Activated B cell treated with CpG ODN at 0.5 μM for 24 hours (primary cell): ENCODE data around the gene LRIG1. TPM values are rescaled to one million over a fixed set of nuclear protein-coding genes. Genes with fewer than 3 reads are reported as not detected.

Experiments
- ATAC-seq: fragments of 200-7000 bp; cut with Tn5 transposase; one replicate; pipeline ENCODE4 v1.10.0; 2021; ENCODE audit warnings: low read depth, mild to moderate bottlenecking, moderate library complexity
- CTCF ChIA-PET: fragments of 350-600 bp; sonication (Branson Sonifier 250); formaldehyde crosslinking; loops from one replicate; lab custom pipeline; 2021; ENCODE audit warnings: antibody characterized with exemption; lab: Charles Lee
- POLR2A ChIA-PET: fragments of 350-600 bp; sonication (Branson Sonifier 250); formaldehyde crosslinking; loops from one replicate; lab custom pipeline; 2021; ENCODE audit warnings: antibody characterized with exemption; lab: Charles Lee
- DNase-seq: peaks from one replicate; pipeline ENCODE4 v3.0.0; 2022
- H3K27ac Mint-ChIP-seq: one replicate; pipeline ENCODE4 v1.8.0; 2020; ENCODE audit warnings: mixed read lengths
- H3K27me3 Mint-ChIP-seq: one replicate; pipeline ENCODE4 v1.8.0; 2021; ENCODE audit warnings: mixed read lengths
- H3K36me3 Mint-ChIP-seq: one replicate; pipeline ENCODE4 v1.8.0; 2021; ENCODE audit warnings: low read depth, mixed read lengths
- H3K4me1 Mint-ChIP-seq: one replicate; pipeline ENCODE4 v1.8.0; 2021; ENCODE audit warnings: mixed read lengths
- H3K4me3 Mint-ChIP-seq: one replicate; pipeline ENCODE4 v1.8.0; 2020; ENCODE audit warnings: mild to moderate bottlenecking, mixed read lengths
- H3K9me3 Mint-ChIP-seq: one replicate; pipeline ENCODE4 v1.8.0; 2020; ENCODE audit warnings: mixed read lengths
- CTCF ChIP-seq: fragments of 200-600 bp; IDR thresholded peaks from one replicate; pipeline ENCODE4 v1.8.0; 2022; ENCODE audit warnings: antibody characterized with exemption, mild to moderate bottlenecking
- intact Hi-C: fragments of 100-400 bp; cut with micrococcal nuclease; formaldehyde crosslinking; loops from one replicate; pipeline ENCODE4 v1.15.1; 2024
- total RNA-seq: library from RNA; stranded (reverse); gene quantifications from 2 replicates; pipeline ENCODE4 v1.2.3, GENCODE V29; 2022

Gene LRIG1
- total RNA-seq, 1 donor from 2014 or later, result 9.7 TPM

GRCh38 chr3:66456711-66457173 lies 44.1 kb downstream of the LRIG1 start:
- Mint-ChIP-seq H3K9me3 (no peaks in the 10 kb centered on the region), H3K27me3 (no peaks in the 10 kb centered on the region), H3K4me3 (no peak overlapping the region), H3K36me3 (no peaks in the 10 kb centered on the region), H3K27ac (no peak overlapping the region), H3K4me1 (no peaks in the 10 kb centered on the region)
- CTCF ChIA-PET, result no interaction called here
- POLR2A ChIA-PET, result no interaction called here
- no peak for TF ChIP-seq CTCF
- DNase-seq (no peak), ATAC-seq (no peak)
- intact Hi-C loops, result no loop called here

- intact Hi-C loops, result no loop called here
- H3K27ac Mint-ChIP-seq, result no peak overlapping the region
- CTCF ChIA-PET, result no interaction called here
- DNase-seq, result no peak
- no peaks in the 10 kb centered on the region for H3K4me1 Mint-ChIP-seq
- H3K9me3 Mint-ChIP-seq, result no peaks in the 10 kb centered on the region
- no peak overlapping the region for H3K4me3 Mint-ChIP-seq
- no peak for TF ChIP-seq CTCF
- H3K27me3 Mint-ChIP-seq, result no peaks in the 10 kb centered on the region
- no peak for ATAC-seq
- POLR2A ChIA-PET, result interaction anchor here (0.5 kb wide), 1 partner anchor 225 kb away, joined by 3 read pairs; no protein-coding TSS in a partner anchor
- no peaks in the 10 kb centered on the region for H3K36me3 Mint-ChIP-seq
These were observed 46.4 kb downstream of the LRIG1 start for GRCh38 chr3:66454464-66454859.

- ChIA-PET POLR2A (interaction anchor here (0.5 kb wide), 1 partner anchor 226 kb away, joined by 3 read pairs; no protein-coding TSS in a partner anchor), CTCF (interaction anchor here (1.6 kb wide), 1 partner anchor 15 kb away, joined by 3 read pairs; no protein-coding TSS in a partner anchor)
- no peaks in the 10 kb centered on the region for H3K4me1 Mint-ChIP-seq
- no peak for ATAC-seq
- no peak overlapping the region for H3K27ac Mint-ChIP-seq
- H3K36me3 Mint-ChIP-seq, result no peaks in the 10 kb centered on the region
- no peak for DNase-seq
- no peaks in the 10 kb centered on the region for H3K9me3 Mint-ChIP-seq
- no peaks in the 10 kb centered on the region for H3K27me3 Mint-ChIP-seq
- intact Hi-C loops, result no loop called here
- TF ChIP-seq CTCF, result no peak
- H3K4me3 Mint-ChIP-seq, result no peak overlapping the region
These were observed 47.0 kb downstream of the LRIG1 start for GRCh38 chr3:66453651-66454463.

DNA sequence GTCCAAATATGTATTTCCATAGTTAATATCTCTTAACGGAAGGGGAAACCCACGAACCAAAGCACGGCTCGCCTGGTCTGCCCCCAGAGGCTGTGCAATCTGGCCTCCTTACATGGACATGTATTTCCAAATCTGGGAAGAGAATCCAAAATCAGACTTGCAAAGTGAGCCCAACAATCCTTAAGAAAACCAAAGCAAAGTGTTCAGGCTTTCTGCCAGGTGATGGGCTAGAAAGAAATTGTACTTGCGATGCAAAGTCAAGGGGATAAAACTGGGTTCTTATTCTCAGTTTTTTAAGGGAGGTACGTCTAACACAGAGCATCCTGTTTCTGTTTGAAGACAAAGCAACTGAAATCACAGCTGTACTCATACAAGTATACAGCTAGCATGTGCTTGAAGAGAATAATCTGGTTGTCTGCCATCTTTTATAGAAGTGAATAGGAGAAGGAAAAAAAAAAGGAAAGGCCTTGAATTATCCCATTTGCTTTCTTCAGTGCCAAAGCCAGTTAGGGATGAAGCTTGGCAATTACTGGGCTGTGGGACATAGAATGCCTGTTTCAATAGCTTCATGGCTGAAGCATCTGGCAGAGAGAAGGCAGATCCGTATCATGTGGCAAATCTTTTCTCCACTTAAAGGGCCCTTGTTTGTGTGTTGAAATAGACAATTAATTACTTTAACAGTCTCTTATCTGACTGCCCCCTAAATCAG lies 48.4 kb downstream of the LRIG1 start:
- ChIA-PET POLR2A (no interaction called here), CTCF (interaction anchor here (1.6 kb wide), 1 partner anchor 17 kb away, joined by 3 read pairs; no protein-coding TSS in a partner anchor)
- no peak overlapping the region for H3K4me3 Mint-ChIP-seq
- TF ChIP-seq CTCF, result no peak
- no peak overlapping the region for H3K27ac Mint-ChIP-seq
- no peaks in the 10 kb centered on the region for H3K27me3 Mint-ChIP-seq
- DNase-seq, result no peak
- intact Hi-C loops, result no loop called here
- H3K36me3 Mint-ChIP-seq, result no peaks in the 10 kb centered on the region
- H3K4me1 Mint-ChIP-seq, result no peaks in the 10 kb centered on the region
- H3K9me3 Mint-ChIP-seq, result no peaks in the 10 kb centered on the region
- no peak for ATAC-seq

- POLR2A ChIA-PET, result no interaction called here
- Mint-ChIP-seq H3K4me1 (no peaks in the 10 kb centered on the region), H3K4me3 (no peak overlapping the region), H3K9me3 (no peaks in the 10 kb centered on the region), H3K27me3 (no peaks in the 10 kb centered on the region), H3K27ac (no peak overlapping the region), H3K36me3 (no peaks in the 10 kb centered on the region)
- no peak for TF ChIP-seq CTCF
- intact Hi-C loops, result loop anchor here (2.0 kb wide), 1 partner anchor 15 kb away; no protein-coding TSS in a partner anchor
- ATAC-seq (no peak), DNase-seq (no peak)
- CTCF ChIA-PET, result no interaction called here
These were observed 49.1 kb downstream of the LRIG1 start for GRCh38 chr3:66451766-66452165.
